ENCODE results near the gene NPW. TPM values are rescaled to one million over a fixed set of nuclear protein-coding genes. Genes with fewer than 3 reads are reported as not detected.

NPW gene
- polyA plus RNA-seq, 1 donor (not counting 4 experiments of a cell fraction or from before 2014, with no cell fraction given), result not detected

DNA sequence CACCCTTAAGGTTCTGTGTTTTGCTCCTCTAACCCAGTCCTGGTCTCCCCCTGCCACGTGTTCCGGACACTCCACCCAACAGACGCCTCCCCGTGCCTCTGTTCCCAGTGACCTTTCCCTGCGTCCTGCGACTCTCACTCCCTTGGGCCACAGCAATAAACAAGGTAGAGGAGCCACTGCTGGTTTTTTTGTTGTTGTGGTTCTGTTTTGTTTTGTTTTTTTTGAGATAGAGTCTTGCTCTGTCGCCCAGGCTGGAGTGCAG lies 3.7 kb upstream of the NPW start:
- DNase-seq (ENCODE audit: low read depth, low spot score) (no peak), FAIRE-seq (no peak)
- Histone ChIP-seq H3K27me3 (ENCODE audit: control insufficient read depth, extremely low read depth, insufficient read depth, low read length) (peaks cover 23% of the 10 kb centered on the region), H3K4me2 (ENCODE audit: control insufficient read depth, extremely low read depth, insufficient read depth, low read depth, low read length) (peak overlapping the region; percentile 50), H3K4me3 (ENCODE audit: control insufficient read depth in 2 of 3, extremely low read depth in 1 of 3, insufficient read depth in 2 of 3, low read depth in 1 of 3, low read length in 3 of 3) (no peak overlapping the region), H3K4me1 (ENCODE audit: control insufficient read depth, extremely low read depth, insufficient read depth, low read length) (peaks cover 10% of the 10 kb centered on the region), H4K20me1 (ENCODE audit: control insufficient read depth, extremely low read depth, insufficient read depth, low read length) (no peaks in the 10 kb centered on the region), H3K79me2 (ENCODE audit: control insufficient read depth, insufficient read depth, low read length) (no peaks in the 10 kb centered on the region), H2AFZ (ENCODE audit: control insufficient read depth, low read length) (no peak overlapping the region), H3K36me3 (ENCODE audit: control insufficient read depth in 2 of 2, extremely low read depth in 1 of 2, insufficient read depth in 2 of 2, low read length in 2 of 2) (no peaks in the 10 kb centered on the region), H3K9me1 (ENCODE audit: control insufficient read depth, extremely low read depth, insufficient read depth, low read length) (no peaks in the 10 kb centered on the region), H3K9ac (ENCODE audit: control insufficient read depth, extremely low read depth, insufficient read depth, low read length) (peak overlapping the region; percentile 46), H3K9me3 (ENCODE audit: control insufficient read depth, low read depth, low read length) (no peaks in the 10 kb centered on the region), H3K27ac (ENCODE audit: control insufficient read depth, insufficient read depth, low read length) (peak overlapping the region; percentile 29)
- dilution Hi-C loops (cut with MboI; ENCODE audit: extremely low pct_ligation_motif_present, low sequenced_read_pairs), result no loop called here
- TF ChIP-seq, protein P1, sequence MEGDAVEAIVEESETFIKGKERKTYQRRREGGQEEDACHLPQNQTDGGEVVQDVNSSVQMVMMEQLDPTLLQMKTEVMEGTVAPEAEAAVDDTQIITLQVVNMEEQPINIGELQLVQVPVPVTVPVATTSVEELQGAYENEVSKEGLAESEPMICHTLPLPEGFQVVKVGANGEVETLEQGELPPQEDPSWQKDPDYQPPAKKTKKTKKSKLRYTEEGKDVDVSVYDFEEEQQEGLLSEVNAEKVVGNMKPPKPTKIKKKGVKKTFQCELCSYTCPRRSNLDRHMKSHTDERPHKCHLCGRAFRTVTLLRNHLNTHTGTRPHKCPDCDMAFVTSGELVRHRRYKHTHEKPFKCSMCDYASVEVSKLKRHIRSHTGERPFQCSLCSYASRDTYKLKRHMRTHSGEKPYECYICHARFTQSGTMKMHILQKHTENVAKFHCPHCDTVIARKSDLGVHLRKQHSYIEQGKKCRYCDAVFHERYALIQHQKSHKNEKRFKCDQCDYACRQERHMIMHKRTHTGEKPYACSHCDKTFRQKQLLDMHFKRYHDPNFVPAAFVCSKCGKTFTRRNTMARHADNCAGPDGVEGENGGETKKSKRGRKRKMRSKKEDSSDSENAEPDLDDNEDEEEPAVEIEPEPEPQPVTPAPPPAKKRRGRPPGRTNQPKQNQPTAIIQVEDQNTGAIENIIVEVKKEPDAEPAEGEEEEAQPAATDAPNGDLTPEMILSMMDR (optimal IDR thresholded peaks at IDR 0.05 in 1 of 3, IDR thresholded peaks at IDR 0.05 in 1 of 3, conservative IDR thresholded peaks at IDR 0.05 in 1 of 3; ENCODE audit: extremely low read depth in 1 of 3, insufficient read depth in 2 of 3, low read length in 3 of 3), result no peak
- TF ChIP-seq EZH2 (IDR thresholded peaks at IDR 0.05; ENCODE audit: low read length), result no peak

DNA sequence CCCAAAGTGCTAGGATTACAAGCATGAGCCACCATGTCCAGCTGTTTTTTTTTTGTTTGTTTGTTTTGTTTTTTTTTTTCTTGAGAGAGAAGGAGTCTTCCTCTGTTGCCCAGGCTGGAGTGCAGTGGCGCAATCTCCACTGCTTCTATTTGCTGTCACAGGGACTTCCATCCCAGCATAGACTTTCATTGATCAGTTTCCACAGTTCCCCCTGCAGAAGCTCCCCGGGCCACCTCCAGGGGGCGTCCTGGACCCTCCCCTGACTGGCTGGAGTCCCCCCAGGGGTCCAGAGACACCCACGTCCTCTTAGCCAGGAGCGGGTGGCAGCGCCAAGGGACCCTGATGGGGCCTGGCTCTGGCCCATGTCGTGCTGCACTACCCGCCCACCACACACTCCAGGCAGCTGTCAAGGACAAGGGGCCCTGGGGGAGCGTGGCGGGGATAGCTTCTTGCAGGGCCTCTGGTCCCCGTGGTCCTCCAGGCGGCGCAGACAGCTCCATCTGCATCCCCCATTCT lies 3.1 kb upstream of the NPW start:
- no peak for TF ChIP-seq EZH2 (IDR thresholded peaks at IDR 0.05; ENCODE audit: low read length)
- TF ChIP-seq, protein P1 (optimal IDR thresholded peaks at IDR 0.05 in 1 of 3, IDR thresholded peaks at IDR 0.05 in 1 of 3, conservative IDR thresholded peaks at IDR 0.05 in 1 of 3; ENCODE audit: extremely low read depth in 1 of 3, insufficient read depth in 2 of 3, low read length in 3 of 3), result peak; percentile 20 to 30 (median 30)
- Histone ChIP-seq H3K4me1 (ENCODE audit: control insufficient read depth, extremely low read depth, insufficient read depth, low read length) (peaks cover 10% of the 10 kb centered on the region), H4K20me1 (ENCODE audit: control insufficient read depth, extremely low read depth, insufficient read depth, low read length) (no peaks in the 10 kb centered on the region), H3K4me2 (ENCODE audit: control insufficient read depth, extremely low read depth, insufficient read depth, low read depth, low read length) (no peak overlapping the region), H2AFZ (ENCODE audit: control insufficient read depth, low read length) (no peak overlapping the region), H3K36me3 (ENCODE audit: control insufficient read depth in 2 of 2, extremely low read depth in 1 of 2, insufficient read depth in 2 of 2, low read length in 2 of 2) (no peaks in the 10 kb centered on the region), H3K27ac (ENCODE audit: control insufficient read depth, insufficient read depth, low read length) (no peak overlapping the region), H3K9ac (ENCODE audit: control insufficient read depth, extremely low read depth, insufficient read depth, low read length) (no peak overlapping the region), H3K79me2 (ENCODE audit: control insufficient read depth, insufficient read depth, low read length) (no peaks in the 10 kb centered on the region), H3K9me3 (ENCODE audit: control insufficient read depth, low read depth, low read length) (no peaks in the 10 kb centered on the region), H3K27me3 (ENCODE audit: control insufficient read depth, extremely low read depth, insufficient read depth, low read length) (peaks cover 24% of the 10 kb centered on the region), H3K4me3 (ENCODE audit: control insufficient read depth in 2 of 3, extremely low read depth in 1 of 3, insufficient read depth in 2 of 3, low read depth in 1 of 3, low read length in 3 of 3) (no peak overlapping the region), H3K9me1 (ENCODE audit: control insufficient read depth, extremely low read depth, insufficient read depth, low read length) (no peaks in the 10 kb centered on the region)
- dilution Hi-C loops (cut with MboI; ENCODE audit: extremely low pct_ligation_motif_present, low sequenced_read_pairs), result no loop called here
- DNase-seq (ENCODE audit: low read depth, low spot score) (no peak), FAIRE-seq (no peak)

All from keratinocyte (primary cell).